H1 (cell line): ENCODE results near the gene BAX. TPM values are rescaled to one million over a fixed set of nuclear protein-coding genes. Genes with fewer than 3 reads are reported as not detected.

ENCODE experiments used
- BRCA1 ChIP-seq: IDR thresholded peaks from 2 replicates; pipeline ENCODE4 v1.6.1; 2012; ENCODE audit warnings: low read depth, low read length, improper control_type of control experiment
- CBX8 ChIP-seq: fragments of 300-800, 300-1000 bp; sonication (generic); IDR thresholded peaks from 2 replicates; pipeline ENCODE4 v1.7.1; 2016; ENCODE audit warnings: low read depth, low read length, borderline replicate concordance
- CHD7 ChIP-seq: fragments of 300-600 bp; sonication (generic); IDR thresholded peaks from 2 replicates; pipeline ENCODE4 v1.7.1; 2012; ENCODE audit warnings: low read length, moderate library complexity, mild to moderate bottlenecking, inconsistent platforms; ENCODE audit not compliant: insufficient replicate concordance
- CREB1 ChIP-seq: IDR thresholded peaks from 2 replicates; pipeline ENCODE4 v1.6.1; 2012; ENCODE audit warnings: inconsistent platforms
- E2F6 ChIP-seq: IDR thresholded peaks from 2 replicates; pipeline ENCODE4 v1.6.1; 2012; ENCODE audit warnings: inconsistent platforms
- JUND ChIP-seq: IDR thresholded peaks from 2 replicates; pipeline ENCODE4 v1.6.1; 2011; ENCODE audit warnings: mild to moderate bottlenecking, improper control_type of control experiment, low read length
- NRF1 ChIP-seq: IDR thresholded peaks from 2 replicates; pipeline ENCODE4 v1.6.1; 2011; ENCODE audit warnings: mild to moderate bottlenecking, low read depth, low read length, improper control_type of control experiment
- POLR2AphosphoS5 ChIP-seq: IDR thresholded peaks from 2 replicates; pipeline ENCODE4 v1.6.1; 2011; ENCODE audit warnings: low read depth, low read length
- TCF12 ChIP-seq: IDR thresholded peaks from 2 replicates; pipeline ENCODE4 v1.6.1; 2011; ENCODE audit warnings: low read depth, mild to moderate bottlenecking, low read length
- polyA plus RNA-seq, 7 experiments: library from polyadenylated mRNA; depleted of rRNA in 3 of 7; stranded (reverse) in 5 of 7; unstranded in 2 of 7; fragments of >200 nt in 5 of 7; fragments of 200-250 nt in 2 of 7; gene quantifications; 1 replicate in 5 of 7; 2 replicates in 1 of 7; 4 replicates in 1 of 7; pipeline versions ENCODE4 v1.2.1 to v1.2.3, GENCODE V29; 2011 to 2013; ENCODE audit warnings: missing spikeins in 2 of 7, mixed read lengths in 2 of 7
- total RNA-seq: library from RNA; stranded (reverse); fragmentation: NEBNext Ultra II Directional; extraction: Animal tissue kit (Norgen Biotek cat#: 25700); gene quantifications from 2 replicates; pipeline ENCODE4 v1.2.1, GENCODE V29; 2021

The BAX gene
- total and polyA plus RNA-seq, 2 of the 8 experiments (the other 6 are each of a cell fraction or from before 2014, with no cell fraction given): 257 to 346 TPM

- TF ChIP-seq CHD7 (no peak), NRF1 (no peak), CREB1 (no peak), E2F6 (no peak), BRCA1 (no peak), TCF12 (no peak), CBX8 (no peak), POLR2AphosphoS5 (no peak), JUND (no peak)
These were observed 31.0 kb downstream of the BAX start (continued) for GRCh38 chr19:48985711-48986110.
